Measurements from ENCODE around the gene EPHA3.

Gene EPHA3

DNA sequence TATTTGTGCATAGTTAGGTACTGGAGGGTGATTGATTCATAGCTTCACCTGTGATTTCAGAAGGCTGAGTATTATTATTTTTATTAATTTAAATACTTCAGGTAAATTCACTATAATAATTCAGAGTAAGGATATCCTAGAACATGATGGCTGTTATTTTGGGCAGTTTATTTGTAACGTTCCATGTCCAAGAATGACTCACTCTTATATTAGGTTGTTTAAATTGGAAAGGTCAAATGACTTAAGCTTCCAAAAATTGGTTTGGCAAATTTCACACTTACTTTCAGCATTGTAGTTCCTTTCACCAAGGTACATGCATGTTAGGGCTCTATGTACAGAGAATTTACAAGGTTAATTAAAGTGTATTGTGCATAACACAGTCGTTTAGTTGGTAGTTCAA is 120.2 kb downstream of the EPHA3 start:
- DNase-seq (ENCODE audit: low read depth): no peak

GRCh38 chr3:89232155-89232554 is 124.7 kb downstream of the EPHA3 start:
- DNase-seq (ENCODE audit: low read depth): no peak

DNA sequence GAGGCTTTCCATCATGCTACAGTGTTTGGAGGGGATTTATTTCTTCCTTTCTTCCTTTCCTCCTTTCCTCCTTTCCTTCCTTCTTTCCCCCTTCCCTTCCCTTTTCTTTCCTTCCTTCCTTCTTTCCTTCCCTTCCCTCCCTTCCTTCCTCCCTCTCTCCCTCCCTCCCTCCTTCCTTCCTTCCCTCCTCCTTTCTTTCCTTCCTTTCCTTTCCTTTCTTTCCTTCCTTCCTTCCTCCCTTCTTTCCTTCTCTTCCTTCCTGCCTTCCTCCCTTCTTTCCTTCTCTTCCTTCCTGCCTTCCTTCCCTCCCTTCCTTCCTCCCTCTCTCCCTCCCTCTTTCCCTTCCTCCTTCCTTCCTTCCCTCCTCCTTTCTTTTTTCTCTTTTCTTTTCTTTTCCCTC is 127.2 kb downstream of the EPHA3 start:
- DNase-seq (ENCODE audit: low read depth): no peak

DNA sequence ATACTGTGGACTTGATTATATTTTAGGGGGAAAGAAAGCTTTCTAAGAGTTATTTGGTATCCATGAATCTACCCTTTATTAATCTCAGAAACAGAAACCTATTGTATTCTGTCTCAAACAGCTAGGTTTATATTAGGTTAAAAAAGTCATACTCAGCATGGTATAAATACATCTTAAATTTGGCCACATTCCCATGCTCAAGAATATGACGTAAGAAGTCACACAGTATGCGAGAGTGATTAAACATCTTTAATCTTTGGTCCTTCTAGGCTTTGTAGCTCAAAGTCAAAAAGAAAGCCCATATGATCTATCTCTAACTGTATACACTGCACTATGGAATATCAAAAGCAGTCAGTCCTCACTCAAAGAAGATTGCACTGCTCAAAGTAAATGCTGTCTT is 131.4 kb downstream of the EPHA3 start:
- no peak for DNase-seq (ENCODE audit: low read depth)

DNA sequence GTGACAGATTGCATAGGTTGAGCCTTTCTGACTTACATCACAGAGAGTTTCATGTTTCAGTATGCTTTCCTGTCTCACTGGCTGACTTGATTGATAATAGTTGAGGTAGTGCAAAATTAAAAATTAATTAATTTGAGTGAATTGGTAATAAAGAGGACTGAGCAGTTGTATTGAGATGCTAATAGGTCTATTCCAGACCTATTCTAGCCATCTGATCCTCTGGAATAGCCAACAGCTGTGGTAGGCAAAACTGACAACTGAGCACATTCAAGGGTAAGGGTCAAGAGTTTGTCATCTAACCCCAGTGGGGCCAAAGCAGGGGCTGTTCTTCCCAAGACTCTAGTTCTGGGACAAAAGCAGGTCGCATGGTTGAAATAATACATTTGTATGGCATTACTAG is 132.4 kb downstream of the EPHA3 start:
- no peak for DNase-seq (ENCODE audit: low read depth)

DNA sequence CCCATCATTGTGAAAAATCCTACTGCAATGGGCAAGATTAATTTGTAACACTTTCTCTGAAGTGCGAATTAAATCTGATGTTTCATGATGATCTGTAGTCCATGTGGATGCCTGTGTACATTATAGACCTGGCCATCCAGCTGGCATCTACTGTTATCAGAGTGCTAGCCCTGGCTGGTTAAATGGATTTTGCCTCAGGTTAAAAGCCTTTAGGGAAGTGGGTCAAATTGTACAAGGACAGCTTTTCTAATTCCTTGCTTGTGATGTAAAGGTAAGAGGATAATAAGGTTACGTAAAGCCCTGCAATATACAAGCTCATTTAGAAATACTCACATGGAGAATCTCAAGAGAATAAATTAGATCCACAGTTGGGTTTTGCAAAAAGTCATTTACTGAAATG is 138.2 kb downstream of the EPHA3 start:
- no peak for DNase-seq (ENCODE audit: low read depth)

- DNase-seq (ENCODE audit: low read depth): no peak
Measured at GRCh38 chr3:89246326-89246725, 138.9 kb downstream of the EPHA3 start.

GRCh38 chr3:89250742-89251141 is 143.3 kb downstream of the EPHA3 start:
- DNase-seq (ENCODE audit: low read depth): no peak

- no peak for DNase-seq (ENCODE audit: low read depth)
Measured at GRCh38 chr3:89252016-89252415, 144.6 kb downstream of the EPHA3 start.

- DNase-seq (ENCODE audit: low read depth): no peak
Measured at GRCh38 chr3:89252860-89253259, 145.4 kb downstream of the EPHA3 start.

DNA sequence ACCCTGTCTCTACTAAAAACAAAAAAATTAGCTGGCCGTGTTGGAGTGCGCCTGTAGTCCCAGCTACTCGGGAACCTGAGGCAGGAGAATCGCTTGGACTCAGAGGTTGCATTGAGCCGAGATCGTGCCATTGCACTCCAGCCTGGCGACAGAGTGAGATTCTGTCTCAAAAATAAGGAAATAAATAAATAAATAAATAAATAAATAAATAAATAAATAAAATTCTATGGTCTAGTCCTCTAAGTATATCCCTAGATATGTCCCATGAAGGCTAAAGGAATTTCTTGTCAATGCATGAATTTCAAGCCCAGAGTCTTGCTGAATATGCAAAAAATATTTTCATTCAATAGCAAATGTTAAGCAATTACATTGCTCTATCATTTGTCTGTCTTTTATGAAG is 149.0 kb downstream of the EPHA3 start:
- DNase-seq (ENCODE audit: low read depth): no peak

- no peak for DNase-seq (ENCODE audit: low read depth)
Measured at GRCh38 chr3:89256882-89257281, 149.5 kb downstream of the EPHA3 start.

- DNase-seq (ENCODE audit: low read depth): no peak
Measured at GRCh38 chr3:89260721-89261120, 153.3 kb downstream of the EPHA3 start.

DNA sequence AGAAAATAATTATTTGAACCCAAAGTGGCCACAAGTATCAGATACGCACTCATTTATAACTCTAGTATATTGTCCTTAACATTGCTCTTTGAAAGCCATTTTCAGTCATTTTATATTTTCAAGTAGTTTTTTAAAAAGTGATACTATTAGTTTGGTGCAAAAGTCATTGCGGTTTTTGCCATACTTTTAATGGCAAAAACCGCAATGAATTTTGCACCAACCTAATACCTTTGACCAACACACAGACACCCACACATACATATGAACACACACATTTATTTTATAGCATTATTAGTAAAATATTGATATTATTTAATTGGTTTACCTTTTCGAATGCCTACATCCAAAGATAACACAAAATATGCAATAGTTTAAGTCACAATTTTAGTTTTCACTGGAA is 154.3 kb downstream of the EPHA3 start:
- DNase-seq (ENCODE audit: low read depth): no peak

DNA sequence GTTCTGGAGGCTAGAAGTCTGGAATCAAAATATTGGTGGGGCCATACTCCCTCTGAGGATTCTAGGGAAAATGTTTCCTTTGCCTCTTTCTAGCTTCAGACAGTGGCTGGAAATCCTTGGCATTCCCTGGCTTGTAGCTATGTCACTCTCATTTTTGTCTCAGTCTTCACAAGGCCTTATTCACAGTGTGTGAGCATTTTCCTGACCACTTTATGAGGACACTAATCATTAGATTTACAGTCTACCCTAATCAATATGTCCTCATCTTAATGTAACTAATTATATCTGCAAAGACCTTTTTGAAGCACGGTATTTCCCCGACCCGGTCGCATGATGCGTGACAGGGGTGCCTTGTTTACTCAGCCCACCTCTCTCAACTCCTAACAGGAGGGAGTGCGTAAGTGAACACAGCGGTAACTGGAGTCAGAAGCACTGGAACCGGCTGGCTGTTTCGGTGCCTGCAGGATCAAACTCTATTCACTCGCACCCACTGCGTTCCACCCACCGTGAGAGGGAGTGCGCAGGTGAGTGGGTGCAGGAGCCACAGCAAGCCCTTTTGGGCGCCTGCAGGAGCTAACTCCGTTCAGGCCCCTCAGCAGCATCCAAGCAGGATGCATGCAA is 155.0 kb downstream of the EPHA3 start:
- DNase-seq (ENCODE audit: low read depth): no peak

DNA sequence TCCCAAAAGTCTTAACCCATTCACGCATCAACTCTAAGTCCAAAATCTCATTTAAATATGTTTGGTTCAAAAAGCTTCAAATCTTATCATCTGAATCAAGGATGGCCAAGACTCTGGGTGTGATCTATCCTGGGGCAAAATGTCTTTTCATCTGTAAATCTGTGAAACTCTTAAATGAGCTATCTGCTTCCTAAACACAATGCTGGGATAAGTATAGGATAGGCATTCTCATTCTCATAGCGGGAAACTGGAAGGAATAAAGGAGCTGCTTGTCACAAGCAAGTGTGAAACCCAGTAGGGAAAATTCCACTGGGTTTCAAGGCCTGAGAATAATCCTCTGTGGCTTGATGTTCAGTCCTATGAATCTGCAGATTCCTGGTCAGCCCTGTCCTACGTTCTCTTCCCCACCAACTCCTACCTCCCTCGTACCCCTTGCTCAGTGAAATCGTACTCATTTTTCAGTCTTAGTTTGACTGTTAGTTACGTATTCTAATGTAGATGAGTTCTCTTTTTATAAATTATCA is 156.7 kb downstream of the EPHA3 start:
- DNase-seq (ENCODE audit: low read depth): no peak

- DNase-seq (ENCODE audit: low read depth): no peak
Measured at GRCh38 chr3:89266074-89266473, 158.7 kb downstream of the EPHA3 start.

DNA sequence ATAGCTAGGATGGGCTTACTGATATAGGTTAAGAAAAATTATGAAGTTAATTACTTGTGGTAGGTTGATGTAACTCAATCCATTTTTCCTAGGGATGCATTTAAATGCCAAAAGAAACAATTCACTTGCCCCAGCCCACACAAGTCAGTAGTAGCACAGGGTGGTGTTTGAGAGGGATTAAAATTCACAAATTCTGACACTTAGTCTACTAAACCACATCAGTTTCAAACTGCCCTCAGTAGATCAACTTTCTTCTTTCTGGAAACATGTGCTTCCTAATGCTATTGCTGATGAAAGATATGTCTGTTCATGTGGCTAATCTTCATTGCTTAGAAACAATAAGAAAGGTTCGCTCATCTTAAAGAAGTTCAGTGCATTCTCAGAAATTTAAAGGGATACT is 160.6 kb downstream of the EPHA3 start:
- no peak for DNase-seq (ENCODE audit: low read depth)

GRCh38 chr3:89270201-89270600 is 162.8 kb downstream of the EPHA3 start:
- DNase-seq (ENCODE audit: low read depth): no peak

DNA sequence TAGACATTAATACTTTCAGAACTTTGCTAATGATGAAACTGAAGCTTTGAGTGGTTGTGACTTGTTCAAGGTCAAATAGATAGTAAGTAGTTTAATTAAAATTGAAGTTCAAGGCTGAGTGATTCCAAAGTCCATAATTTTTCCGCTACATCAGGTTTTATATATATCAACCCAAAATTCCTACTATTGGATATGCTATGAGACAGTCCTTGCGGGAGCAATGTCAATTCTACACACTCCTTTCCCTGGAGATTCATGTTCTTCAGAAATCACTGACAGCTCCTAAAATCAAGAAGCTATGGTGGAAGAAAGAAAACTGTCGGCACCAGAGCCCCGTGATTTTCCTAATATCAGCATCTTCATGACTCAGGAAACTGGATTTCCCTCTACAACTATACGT is 167.6 kb downstream of the EPHA3 start:
- DNase-seq (ENCODE audit: low read depth): no peak

DNA sequence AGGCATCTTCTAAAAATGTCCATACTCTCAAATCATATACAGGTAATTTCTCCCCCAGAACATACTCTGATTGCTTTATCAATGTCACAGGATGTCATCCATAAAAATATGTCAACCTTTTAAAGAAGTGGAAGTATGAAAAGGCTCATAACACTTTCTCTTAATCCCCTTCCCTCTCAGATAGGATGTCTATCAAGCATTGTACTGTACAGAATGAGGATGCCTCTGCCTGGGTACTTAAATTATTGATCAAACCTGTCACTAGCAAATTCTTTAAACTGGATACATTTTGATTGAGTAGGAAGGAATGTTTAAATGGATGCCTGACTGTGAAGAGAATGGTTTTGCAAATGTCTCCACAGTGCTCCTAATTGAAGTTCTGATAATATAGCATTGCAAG is 168.7 kb downstream of the EPHA3 start:
- DNase-seq (ENCODE audit: low read depth): no peak

DNA sequence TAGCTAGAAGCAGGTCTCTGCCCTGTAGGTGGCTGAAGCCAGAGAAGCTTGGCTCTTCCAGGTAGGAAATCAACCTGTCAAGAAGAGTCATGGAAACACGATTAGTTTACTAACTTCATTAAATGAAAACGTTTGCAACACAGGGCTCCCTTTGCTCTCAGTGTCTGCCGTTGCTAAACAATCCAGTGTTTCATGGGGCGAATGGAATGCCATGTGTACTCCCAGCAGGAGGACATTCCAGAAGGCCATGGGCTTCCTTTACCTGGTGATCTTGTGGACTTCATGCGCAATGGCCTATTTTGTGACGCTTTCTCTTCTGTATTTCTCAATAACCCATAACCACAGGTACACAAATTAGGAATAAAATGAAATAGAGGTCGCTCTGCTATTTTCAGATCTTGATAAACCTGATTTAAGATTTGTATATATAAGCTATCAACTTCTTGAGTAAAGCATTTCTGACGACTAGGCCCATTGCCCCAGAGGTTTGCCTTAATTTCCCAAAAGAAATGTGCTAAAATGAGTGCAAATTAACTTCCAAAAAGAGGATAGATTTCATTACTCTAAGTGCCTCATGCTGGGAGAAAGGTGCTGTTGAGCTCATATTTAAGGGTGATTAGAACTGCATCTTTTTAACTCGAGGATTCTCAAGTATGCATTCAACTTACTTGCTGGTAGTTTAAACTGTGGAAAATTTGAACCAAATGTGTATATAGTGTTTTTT is 171.0 kb downstream of the EPHA3 start:
- no peak for DNase-seq (ENCODE audit: low read depth)

GRCh38 chr3:89280301-89280700 is 172.9 kb downstream of the EPHA3 start:
- no peak for DNase-seq (ENCODE audit: low read depth)

GRCh38 chr3:89280822-89281365 is 173.5 kb downstream of the EPHA3 start:
- DNase-seq (ENCODE audit: low read depth): no peak
